Left lung (tissue), 10 donors: ENCODE data around the gene NPHS1. TPM values are rescaled to one million over a fixed set of nuclear protein-coding genes. Genes with fewer than 3 reads are reported as not detected.

Experiments used
- ATAC-seq: fragments of 200-7000 bp; cut with Tn5 transposase; one replicate; pipeline ENCODE4 v1.9.1; 2020; ENCODE audit warnings: moderate library complexity
- DNase-seq, 4 donors: peaks; one replicate each; pipeline ENCODE4 v3.0.0-alpha.2; 2013 to 2020
- H3K27ac ChIP-seq, 2 donors: fragments of 200-600 bp; sonication (generic) in 1 of 2; one replicate each; pipeline versions ENCODE4 v1.5.0 to v1.8.0; 2020 to 2021
- H3K27me3 ChIP-seq, 2 donors: fragments of 200-600 bp; sonication (generic) in 1 of 2; one replicate each; pipeline versions ENCODE4 v1.5.0 to v1.8.0; 2020 to 2021
- H3K36me3 ChIP-seq, 2 donors: fragments of 200-600 bp; sonication (generic) in 1 of 2; one replicate each; pipeline versions ENCODE4 v1.5.0 to v1.8.0; 2020 to 2021
- H3K4me1 ChIP-seq, 2 donors: fragments of 200-600 bp; one replicate each; pipeline ENCODE4 v1.8.0; 2021
- H3K4me3 ChIP-seq, 2 donors: fragments of 200-600 bp; sonication (generic) in 1 of 2; one replicate each; pipeline versions ENCODE4 v1.5.0 to v1.8.0; 2020 to 2021; ENCODE audit warnings: mild to moderate bottlenecking in 1 of 2
- H3K9me3 ChIP-seq, 2 donors: fragments of 200-600 bp; sonication (generic) in 1 of 2; one replicate each; pipeline versions ENCODE4 v1.5.0 to v1.8.0; 2020 to 2021
- CTCF ChIP-seq, 2 donors: fragments of 200-600 bp; sonication (generic) in 1 of 2; IDR thresholded peaks; one replicate each; pipeline versions ENCODE4 v1.5.0 to v1.8.0; 2021; ENCODE audit warnings: antibody characterized with exemption in 2 of 2
- intact Hi-C, 2 donors: fragments of 100-400 bp; cut with DNase I; formaldehyde crosslinking; loops; one replicate each; pipeline versions ENCODE4 v1.11.2 to v1.14.2; 2022
- polyA plus RNA-seq, 6 donors: library from polyadenylated mRNA; unstranded; fragments of 120-200 nt; gene quantifications; one replicate each; pipeline ENCODE4 v1.2.1, GENCODE V29; 2013; ENCODE audit not compliant: insufficient read length in 6 of 6
- total RNA-seq, 2 donors: library from RNA; stranded (reverse); fragmentation: NEBNext Ultra II Directional; extraction: Animal tissue kit (Norgen Biotek cat#: 25700); gene quantifications; one replicate each; pipeline ENCODE4 v1.2.1, GENCODE V29; 2021
- donor health status: DM: no; HTN: yes; CAD: no.
- donor health status: DM: no; HTN: no; CAD: no.

Gene NPHS1
- total and polyA plus RNA-seq, 8 donors, result 0.08 to 2.0 (median 0.99) TPM; not detected in 1

GRCh38 chr19:35789978-35790944 lies 62.0 kb downstream of the NPHS1 start:
- Histone ChIP-seq H3K27me3 (peaks cover 0 to under 1% of the 10 kb centered on the region in 2 donors), H3K27ac (no peak overlapping the region), H3K9me3 (no peaks in the 10 kb centered on the region), H3K36me3 (peaks cover 0 to 23% of the 10 kb centered on the region in 2 donors), H3K4me1 (no peaks in the 10 kb centered on the region), H3K4me3 (no peak overlapping the region)
- intact Hi-C loops, result no loop called here
- ATAC-seq, result no peak
- peak in 1 of 4 donors; percentile 75 for DNase-seq
- TF ChIP-seq CTCF (IDR thresholded peaks at IDR 0.05), result no peak

GRCh38 chr19:35789195-35789977 lies 62.9 kb downstream of the NPHS1 start:
- H3K27me3 ChIP-seq, result no peaks in the 10 kb centered on the region
- peaks cover 0 to 30% of the 10 kb centered on the region in 2 donors for H3K36me3 ChIP-seq
- ATAC-seq (no peak), DNase-seq (no peak)
- intact Hi-C loops, result no loop called here
- no peaks in the 10 kb centered on the region for H3K4me1 ChIP-seq
- H3K4me3 ChIP-seq, result no peak overlapping the region
- no peak for TF ChIP-seq CTCF (IDR thresholded peaks at IDR 0.05)
- H3K9me3 ChIP-seq, result no peaks in the 10 kb centered on the region
- no peak overlapping the region for H3K27ac ChIP-seq

- intact Hi-C loops, result no loop called here
These were observed 63.9 kb downstream of the NPHS1 start for GRCh38 chr19:35788205-35788960.

GRCh38 chr19:35787227-35787799 lies 65.0 kb downstream of the NPHS1 start:
- no peak for TF ChIP-seq CTCF (IDR thresholded peaks at IDR 0.05)
- Histone ChIP-seq H3K27me3 (no peaks in the 10 kb centered on the region), H3K4me1 (no peaks in the 10 kb centered on the region), H3K27ac (no peak overlapping the region), H3K36me3 (peaks cover 0 to 41% of the 10 kb centered on the region in 2 donors), H3K4me3 (no peak overlapping the region), H3K9me3 (no peaks in the 10 kb centered on the region)
- DNase-seq (no peak), ATAC-seq (no peak)
- intact Hi-C loops, result no loop called here

More at GRCh38 chr19:35788205-35788960, 63.9 kb downstream of the NPHS1 start:
- ATAC-seq (no peak), DNase-seq (no peak)
- Histone ChIP-seq H3K27ac (no peak overlapping the region), H3K36me3 (peaks cover 0 to 34% of the 10 kb centered on the region in 2 donors), H3K4me3 (no peak overlapping the region), H3K9me3 (no peaks in the 10 kb centered on the region), H3K4me1 (no peaks in the 10 kb centered on the region), H3K27me3 (no peaks in the 10 kb centered on the region)
- no peak for TF ChIP-seq CTCF (IDR thresholded peaks at IDR 0.05)
